ENCODE measurements around the gene C1orf116. TPM values are rescaled to one million over a fixed set of nuclear protein-coding genes. Genes with fewer than 3 reads are reported as not detected.

Gene C1orf116
- polyA plus RNA-seq, 3 donors: 19.8 to 31.7 (median 21.0) TPM

DNA sequence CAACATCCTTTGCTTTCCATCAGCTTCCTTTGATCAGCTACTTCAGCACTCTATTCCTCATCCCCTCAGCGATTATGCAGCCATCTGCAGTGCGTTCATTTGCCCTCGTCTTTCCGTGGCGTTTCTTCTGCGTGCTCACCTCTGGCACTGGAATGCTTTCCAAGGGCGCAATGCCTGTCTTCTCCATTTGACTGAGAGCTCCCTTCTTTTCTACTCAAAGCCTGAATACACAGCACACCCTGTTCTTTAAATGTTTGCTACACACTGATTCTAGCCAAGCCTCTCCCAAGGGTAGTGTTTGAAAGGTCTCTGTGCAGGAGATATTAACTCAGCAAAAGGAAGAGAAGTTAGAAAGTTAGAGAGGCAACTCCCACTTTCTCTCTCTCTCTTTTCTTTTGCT lies 22.6 kb downstream of the C1orf116 start:
- DNase-seq (ENCODE audit: extremely low read depth in 1 of 11, low read depth in 9 of 11, low spot score in 4 of 11): no peak

GRCh38 chr1:207009182-207009850 lies 23.2 kb downstream of the C1orf116 start:
- DNase-seq (ENCODE audit: extremely low read depth in 1 of 11, low read depth in 9 of 11, low spot score in 4 of 11): no peak

DNA sequence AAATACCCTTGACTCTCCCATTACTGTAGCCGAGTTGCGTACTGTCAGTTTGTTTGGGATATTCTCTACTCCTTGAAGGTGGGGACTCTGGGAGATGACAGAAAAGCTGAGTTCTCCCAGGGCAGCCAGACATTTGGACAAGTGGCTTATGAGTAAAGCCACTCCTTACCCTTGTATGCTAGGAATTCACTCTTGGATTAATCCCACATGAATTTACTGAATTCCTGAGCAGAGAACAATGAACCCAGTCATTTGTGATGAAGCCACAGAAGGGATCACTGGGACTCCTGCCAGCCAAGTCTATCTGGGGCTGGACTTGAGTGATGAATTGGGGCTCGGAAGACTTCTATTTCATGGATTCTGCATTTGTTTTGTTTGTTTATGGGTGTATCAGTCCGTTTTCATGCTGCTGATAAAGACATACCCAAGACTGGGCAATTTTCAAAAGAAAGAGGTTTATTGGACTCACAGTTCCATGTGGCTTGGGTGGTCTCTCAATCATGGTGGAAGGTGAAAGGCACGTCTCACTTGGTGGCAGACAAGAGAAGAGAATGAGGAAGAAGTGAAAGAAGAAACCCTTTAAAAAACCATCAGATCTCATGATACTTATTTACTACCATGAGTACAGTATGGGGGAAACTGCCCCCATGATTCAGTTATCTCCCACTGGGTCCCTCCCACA lies 25.1 kb downstream of the C1orf116 start:
- no peak for DNase-seq (ENCODE audit: extremely low read depth in 1 of 11, low read depth in 9 of 11, low spot score in 4 of 11)

GRCh38 chr1:207006914-207007313 lies 25.6 kb downstream of the C1orf116 start:
- no peak for DNase-seq (ENCODE audit: extremely low read depth in 1 of 11, low read depth in 9 of 11, low spot score in 4 of 11)

DNA sequence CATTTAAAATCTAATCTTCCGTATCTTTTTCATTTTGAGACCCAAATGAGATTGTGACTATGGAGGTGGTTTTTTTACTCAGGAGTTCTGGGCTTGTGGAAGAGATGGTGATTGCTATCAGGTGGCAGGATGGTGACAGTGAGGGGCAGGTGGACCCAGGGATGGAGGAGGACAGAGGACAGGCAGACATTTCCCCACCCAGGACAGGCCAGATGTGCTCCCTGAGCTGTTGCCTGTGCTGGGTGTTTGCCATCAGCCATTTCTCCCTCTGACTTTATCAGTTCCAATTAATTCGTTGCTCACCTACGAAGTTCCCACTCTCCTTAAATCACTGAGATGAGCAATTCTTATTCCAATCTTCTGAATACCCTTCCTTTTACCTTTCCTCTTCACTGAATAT lies 26.5 kb downstream of the C1orf116 start:
- no peak for DNase-seq (ENCODE audit: extremely low read depth in 1 of 11, low read depth in 9 of 11, low spot score in 4 of 11)

DNA sequence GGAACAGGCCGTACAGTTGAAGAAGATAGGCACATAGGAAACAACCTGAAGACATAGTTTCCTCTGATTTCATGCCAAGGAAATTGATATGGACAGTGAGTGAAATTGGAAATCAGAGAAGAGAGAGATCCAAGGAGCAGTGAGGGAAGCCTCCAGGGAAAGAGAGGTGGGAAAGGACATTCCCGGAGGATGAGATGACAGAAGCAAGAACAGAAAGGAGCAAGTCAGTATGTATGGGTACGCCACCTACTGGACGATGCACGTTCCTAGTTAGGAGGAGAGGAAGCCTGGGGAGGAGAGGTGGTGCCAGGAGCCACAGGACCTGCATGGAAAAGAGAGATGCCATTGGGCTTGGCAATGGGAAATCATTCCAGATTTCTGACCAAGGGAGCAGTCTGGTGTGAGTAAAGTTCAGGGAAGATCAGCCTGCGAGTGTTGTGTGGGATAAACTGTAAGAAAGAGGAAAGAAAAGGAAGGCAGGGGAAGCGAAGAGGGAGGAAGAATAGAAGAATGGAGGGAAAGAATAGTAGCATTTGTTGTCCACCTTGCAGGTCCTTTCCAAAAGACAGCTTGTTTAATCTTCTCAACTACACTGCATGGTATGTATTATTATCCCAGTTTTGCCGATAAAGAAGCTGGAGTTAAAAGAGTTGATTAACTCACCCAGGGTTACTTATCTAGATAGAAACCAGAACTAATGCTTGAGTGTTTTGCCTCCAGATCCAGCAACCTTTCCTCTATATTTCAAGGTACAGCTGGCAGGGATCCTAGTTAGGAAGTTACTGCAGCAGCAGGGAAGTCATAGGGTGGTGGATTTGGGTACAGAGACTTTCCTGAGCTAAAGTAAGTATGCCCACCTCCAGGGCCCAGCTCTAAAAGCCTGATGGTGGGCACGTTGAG lies 27.4 kb downstream of the C1orf116 start:
- DNase-seq (ENCODE audit: extremely low read depth in 1 of 11, low read depth in 9 of 11, low spot score in 4 of 11): peak in 3 of 11 donors; percentile 35 to 54 (median 39)

- DNase-seq (ENCODE audit: extremely low read depth in 1 of 11, low read depth in 9 of 11, low spot score in 4 of 11): no peak
Measured at GRCh38 chr1:207003210-207003609, 29.3 kb downstream of the C1orf116 start.

DNA sequence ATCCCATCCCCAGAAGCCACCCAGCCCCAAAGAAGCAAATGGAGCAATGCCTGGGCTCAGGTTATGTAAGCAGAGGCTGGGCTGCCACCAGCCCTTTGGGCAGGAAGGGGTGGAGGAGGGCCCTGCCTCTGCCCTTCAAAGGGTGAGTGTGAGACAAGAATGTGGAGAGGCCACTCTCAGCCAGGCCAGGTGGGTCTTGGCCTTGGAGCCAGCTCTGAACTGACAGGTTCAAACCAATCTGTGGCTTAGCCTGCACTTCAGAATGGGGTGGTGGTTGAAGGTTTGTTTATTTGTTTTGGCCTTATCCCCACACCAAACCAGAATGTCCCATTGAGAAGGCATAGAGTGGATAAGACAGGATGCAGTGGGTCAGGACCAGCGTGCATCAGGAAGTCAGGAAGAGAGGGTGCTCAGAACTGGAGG lies 29.8 kb downstream of the C1orf116 start:
- no peak for DNase-seq (ENCODE audit: extremely low read depth in 1 of 11, low read depth in 9 of 11, low spot score in 4 of 11)

GRCh38 chr1:207001492-207002245 lies 30.9 kb downstream of the C1orf116 start:
- DNase-seq (ENCODE audit: extremely low read depth in 1 of 11, low read depth in 9 of 11, low spot score in 4 of 11): no peak

GRCh38 chr1:207000651-207001291 lies 31.8 kb downstream of the C1orf116 start:
- no peak for DNase-seq (ENCODE audit: extremely low read depth in 1 of 11, low read depth in 9 of 11, low spot score in 4 of 11)

DNA sequence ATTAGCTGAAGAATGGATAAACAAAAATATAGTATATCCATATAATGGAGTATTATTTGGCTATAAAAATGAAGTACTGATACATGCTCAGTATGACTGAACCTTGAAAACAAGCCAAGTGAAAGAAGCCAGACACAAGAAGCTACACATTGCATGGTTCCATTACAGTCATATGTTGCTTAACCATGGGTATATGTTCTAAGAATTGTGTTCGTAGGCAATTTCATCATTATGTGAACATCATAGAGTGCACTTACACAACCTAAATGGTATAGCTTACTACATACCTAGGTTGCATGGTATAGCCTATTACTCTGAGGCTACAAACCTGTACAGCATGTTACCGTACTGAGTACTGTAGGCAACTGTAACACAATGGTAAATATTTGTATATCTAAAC lies 33.7 kb downstream of the C1orf116 start:
- DNase-seq (ENCODE audit: extremely low read depth in 1 of 11, low read depth in 9 of 11, low spot score in 4 of 11): no peak

GRCh38 chr1:206992790-206993189 lies 39.8 kb downstream of the C1orf116 start:
- peak in 7 of 11 donors; percentile 17 to 70 (median 48) for DNase-seq (ENCODE audit: extremely low read depth in 1 of 11, low read depth in 9 of 11, low spot score in 4 of 11)

- DNase-seq (ENCODE audit: extremely low read depth in 1 of 11, low read depth in 9 of 11, low spot score in 4 of 11): no peak
Measured at GRCh38 chr1:206987873-206988272, 44.7 kb downstream of the C1orf116 start.

GRCh38 chr1:206986885-206987284 lies 45.7 kb downstream of the C1orf116 start:
- no peak for DNase-seq (ENCODE audit: extremely low read depth in 1 of 11, low read depth in 9 of 11, low spot score in 4 of 11)

DNA sequence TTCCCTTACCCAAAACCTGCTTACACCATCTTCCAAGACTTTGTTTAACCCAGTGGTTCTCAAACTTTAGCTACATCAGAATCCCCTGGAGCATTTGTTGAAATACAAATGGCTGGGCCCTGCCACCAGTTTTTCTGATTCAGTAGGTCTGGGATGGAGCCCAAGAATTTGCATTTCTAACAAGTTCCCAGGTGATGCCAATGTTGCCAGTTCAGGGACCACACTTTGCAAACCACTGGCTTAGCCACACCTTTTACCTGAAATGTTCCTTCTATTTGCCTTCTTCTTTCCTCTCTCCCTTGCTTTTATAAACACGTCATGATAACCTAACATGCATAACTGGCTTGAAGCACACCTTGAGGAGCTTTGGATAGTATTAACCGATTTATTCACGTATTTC lies 46.2 kb downstream of the C1orf116 start:
- no peak for DNase-seq (ENCODE audit: extremely low read depth in 1 of 11, low read depth in 9 of 11, low spot score in 4 of 11)

GRCh38 chr1:206985162-206985749 lies 47.3 kb downstream of the C1orf116 start:
- no peak for DNase-seq (ENCODE audit: extremely low read depth in 1 of 11, low read depth in 9 of 11, low spot score in 4 of 11)

- peak in 6 of 11 donors; percentile 30 to 52 (median 36) for DNase-seq (ENCODE audit: extremely low read depth in 1 of 11, low read depth in 9 of 11, low spot score in 4 of 11)
Measured at GRCh38 chr1:206982216-206982615, 50.3 kb downstream of the C1orf116 start.

- no peak for DNase-seq (ENCODE audit: extremely low read depth in 1 of 11, low read depth in 9 of 11, low spot score in 4 of 11)
Measured at GRCh38 chr1:206979379-206980043, 53.0 kb downstream of the C1orf116 start.
